Chondrocyte (in vitro differentiated cells): ENCODE results near the gene CNN3. TPM values are rescaled to one million over a fixed set of nuclear protein-coding genes. Genes with fewer than 3 reads are reported as not detected.

Source experiments
- DNase-seq: peaks from one replicate; pipeline ENCODE4 v3.0.0; 2021; ENCODE audit warnings: mixed read lengths, low spot score
- H3K27ac Mint-ChIP-seq: one replicate; pipeline ENCODE4 v1.8.0; 2021; ENCODE audit warnings: mild to moderate bottlenecking, moderate library complexity, mixed read lengths; ENCODE audit not compliant: unreplicated experiment
- H3K27me3 Mint-ChIP-seq: 2 replicates; pipeline ENCODE4 v1.8.0; 2021; ENCODE audit warnings: low read depth, mixed read lengths
- H3K36me3 Mint-ChIP-seq: 2 replicates; pipeline ENCODE4 v1.8.0; 2021; ENCODE audit warnings: low read depth, mixed read lengths
- H3K4me1 Mint-ChIP-seq: 2 replicates; pipeline ENCODE4 v1.8.0; 2021; ENCODE audit warnings: low read depth, mild to moderate bottlenecking, mixed read lengths
- H3K4me3 Mint-ChIP-seq: one replicate; pipeline ENCODE4 v1.8.0; 2021; ENCODE audit warnings: mild to moderate bottlenecking, moderate library complexity, mixed read lengths; ENCODE audit not compliant: unreplicated experiment
- H3K9me3 Mint-ChIP-seq: 2 replicates; pipeline ENCODE4 v1.8.0; 2021; ENCODE audit warnings: low read depth, mixed read lengths
- CTCF ChIP-seq: fragments of 200-600 bp; sonication (generic); IDR thresholded peaks from 2 replicates; pipeline ENCODE4 v1.5.0; 2021; ENCODE audit warnings: antibody characterized with exemption, mild to moderate bottlenecking, moderate library complexity
- total RNA-seq: library from RNA; stranded (reverse); gene quantifications from 3 replicates; pipeline ENCODE4 v1.2.1, GENCODE V29; 2021

The CNN3 gene
- total RNA-seq, 1 donor from 2014 or later = 242 TPM

- no peaks in the 10 kb centered on the region for H3K27me3 Mint-ChIP-seq
- H3K36me3 Mint-ChIP-seq = no peaks in the 10 kb centered on the region
- no peaks in the 10 kb centered on the region for H3K9me3 Mint-ChIP-seq
- H3K4me1 Mint-ChIP-seq = peaks cover 7% of the 10 kb centered on the region
- H3K4me3 Mint-ChIP-seq = no peak overlapping the region
- DNase-seq = no peak
- no peak overlapping the region for H3K27ac Mint-ChIP-seq
- TF ChIP-seq CTCF = no peak
Measured at GRCh38 chr1:94953746-94954145, 26.8 kb upstream of the CNN3 start.

- no peak overlapping the region for H3K27ac Mint-ChIP-seq
- H3K36me3 Mint-ChIP-seq = no peaks in the 10 kb centered on the region
- H3K9me3 Mint-ChIP-seq = no peaks in the 10 kb centered on the region
- H3K4me3 Mint-ChIP-seq = no peak overlapping the region
- H3K27me3 Mint-ChIP-seq = no peaks in the 10 kb centered on the region
- no peak for DNase-seq
- H3K4me1 Mint-ChIP-seq = peaks cover 7% of the 10 kb centered on the region
- no peak for TF ChIP-seq CTCF
Measured at GRCh38 chr1:94953107-94953506, 26.2 kb upstream of the CNN3 start.

GRCh38 chr1:94952539-94952938 lies 25.6 kb upstream of the CNN3 start:
- TF ChIP-seq CTCF = no peak
- H3K4me1 Mint-ChIP-seq = peaks cover 9% of the 10 kb centered on the region
- H3K27ac Mint-ChIP-seq = no peak overlapping the region
- H3K36me3 Mint-ChIP-seq = no peaks in the 10 kb centered on the region
- no peak overlapping the region for H3K4me3 Mint-ChIP-seq
- DNase-seq = no peak
- H3K9me3 Mint-ChIP-seq = no peaks in the 10 kb centered on the region
- H3K27me3 Mint-ChIP-seq = no peaks in the 10 kb centered on the region

- no peaks in the 10 kb centered on the region for H3K9me3 Mint-ChIP-seq
- no peak overlapping the region for H3K27ac Mint-ChIP-seq
- H3K4me1 Mint-ChIP-seq = peaks cover 13% of the 10 kb centered on the region
- H3K4me3 Mint-ChIP-seq = no peak overlapping the region
- TF ChIP-seq CTCF = no peak
- no peak for DNase-seq
- no peaks in the 10 kb centered on the region for H3K27me3 Mint-ChIP-seq
- no peaks in the 10 kb centered on the region for H3K36me3 Mint-ChIP-seq
Measured at GRCh38 chr1:94951509-94952208, 24.7 kb upstream of the CNN3 start.

- H3K27ac Mint-ChIP-seq = no peak overlapping the region
- no peaks in the 10 kb centered on the region for H3K36me3 Mint-ChIP-seq
- H3K4me1 Mint-ChIP-seq = peaks cover 13% of the 10 kb centered on the region
- H3K4me3 Mint-ChIP-seq = no peak overlapping the region
- H3K27me3 Mint-ChIP-seq = no peaks in the 10 kb centered on the region
- no peaks in the 10 kb centered on the region for H3K9me3 Mint-ChIP-seq
- DNase-seq = no peak
- TF ChIP-seq CTCF = no peak
Measured at GRCh38 chr1:94951046-94951445, 24.1 kb upstream of the CNN3 start.
